Natural killer cell (primary cell): ENCODE data around the gene PRRC1. TPM values are rescaled to one million over a fixed set of nuclear protein-coding genes. Genes with fewer than 3 reads are reported as not detected.

Experiments
- ATAC-seq, 3 donors: fragments of 150-1000 bp in 2 of 3; fragments of 200-7000 bp in 1 of 3; cut with Tn5 transposase; 1 replicate in 1 of 3; 2 replicates in 2 of 3; pipeline ENCODE4 v1.10.0; 2021; ENCODE audit warnings: mild to moderate bottlenecking in 2 of 3, moderate library complexity in 2 of 3
- DNase-seq, 2 donors: peaks; one replicate each; pipeline versions ENCODE4 v3.0.0 to v3.0.0-alpha.2; 2013 to 2021; ENCODE audit warnings: mixed read lengths in 1 of 2
- H3K27ac ChIP-seq: one replicate; pipeline ENCODE4 v1.5.1; 2013; ENCODE audit warnings: mild to moderate bottlenecking, low read length
- H3K27me3 ChIP-seq: one replicate; pipeline ENCODE4 v1.6.1; 2013; ENCODE audit warnings: low read length; ENCODE audit not compliant: control insufficient read depth, insufficient read depth
- H3K36me3 ChIP-seq: one replicate; pipeline ENCODE4 v1.6.1; 2013; ENCODE audit warnings: low read length; ENCODE audit not compliant: control insufficient read depth, insufficient read depth
- H3K4me1 ChIP-seq: one replicate; pipeline ENCODE4 v1.6.1; 2013; ENCODE audit warnings: low read length; ENCODE audit not compliant: control insufficient read depth, insufficient read depth
- H3K4me3 ChIP-seq: one replicate; pipeline ENCODE4 v1.5.1; 2013; ENCODE audit warnings: low read length
- H3K9me3 ChIP-seq: one replicate; pipeline ENCODE4 v1.6.1; 2013; ENCODE audit warnings: low read length; ENCODE audit not compliant: control insufficient read depth, insufficient read depth
- H3K27ac Mint-ChIP-seq, 2 donors: one replicate each; pipeline ENCODE4 v1.8.0; 2022; ENCODE audit warnings: mild to moderate bottlenecking in 2 of 2, mixed read lengths in 2 of 2, moderate library complexity in 1 of 2
- H3K27me3 Mint-ChIP-seq, 2 donors: one replicate each; pipeline ENCODE4 v1.8.0; 2022; ENCODE audit warnings: low read depth in 2 of 2, mixed read lengths in 2 of 2
- H3K36me3 Mint-ChIP-seq: one replicate; pipeline ENCODE4 v1.8.0; 2022; ENCODE audit warnings: mixed read lengths
- H3K4me1 Mint-ChIP-seq, 2 donors: one replicate each; pipeline ENCODE4 v1.8.0; 2022; ENCODE audit warnings: mixed read lengths in 2 of 2
- H3K4me3 Mint-ChIP-seq: one replicate; pipeline ENCODE4 v1.8.0; 2022; ENCODE audit warnings: mild to moderate bottlenecking, moderate library complexity, mixed read lengths
- H3K9me3 Mint-ChIP-seq, 2 donors: one replicate each; pipeline ENCODE4 v1.8.0; 2022; ENCODE audit warnings: mixed read lengths in 2 of 2
- CTCF ChIP-seq: fragments of 200-600 bp; IDR thresholded peaks from one replicate; pipeline ENCODE4 v1.8.0; 2022; ENCODE audit warnings: antibody characterized with exemption
- whole genome bisulfite sequencing: methylation state at CpG from one replicate; pipeline ENCODE4 v1.1.7; 2013; ENCODE audit warnings: missing lambda C conversion rate; ENCODE audit not compliant: insufficient coverage; 5-methylcytosine and 5-hydroxymethylcytosine counted together
- intact Hi-C: fragments of 100-400 bp; cut with micrococcal nuclease; formaldehyde crosslinking; loops from one replicate; pipeline ENCODE4 v1.14.2; 2022
- total RNA-seq, 4 donors: library from RNA; stranded (reverse); fragments of 120-200 nt in 1 of 4; gene quantifications; one replicate each; pipeline versions ENCODE4 v1.2.3 to v1.2.4, GENCODE V29; 2013 to 2022

PRRC1 gene
- total RNA-seq, 3 donors from 2014 or later (not counting 1 experiment from before 2014, with no cell fraction given) = 37.7 to 41.1 (median 39.6) TPM

- H3K27me3 Mint-ChIP-seq = peaks cover 13 to 18% of the 10 kb centered on the region in 2 donors
- ATAC-seq = no peak
- peaks cover 0 to 3% of the 10 kb centered on the region in 2 donors for H3K9me3 Mint-ChIP-seq
Observed at GRCh38 chr5:127517110-127517479, 345 bp upstream of the PRRC1 start.

GRCh38 chr5:127518319-127518621 is 830 bp downstream of the PRRC1 start:
- Histone ChIP-seq H3K27ac (peak overlapping the region; percentile 76), H3K36me3 (no peaks in the 10 kb centered on the region), H3K4me3 (peak overlapping the region; percentile 100), H3K9me3 (peaks cover 3% of the 10 kb centered on the region), H3K27me3 (no peaks in the 10 kb centered on the region), H3K4me1 (peaks cover 10% of the 10 kb centered on the region)
- intact Hi-C loops = no loop called here
- peaks cover 0 to 3% of the 10 kb centered on the region in 2 donors for H3K9me3 Mint-ChIP-seq
- peak in 1 of 2 donors; percentile 52 for DNase-seq
- H3K27me3 Mint-ChIP-seq = peaks cover 7 to 10% of the 10 kb centered on the region in 2 donors
- TF ChIP-seq CTCF = no peak
- H3K4me1 Mint-ChIP-seq = peaks cover 28 to 33% of the 10 kb centered on the region in 2 donors
- H3K36me3 Mint-ChIP-seq = no peaks in the 10 kb centered on the region
- no peak for ATAC-seq
- peak overlapping the region; percentile 89 for H3K4me3 Mint-ChIP-seq
- H3K27ac Mint-ChIP-seq = peak overlapping the region; percentile 56 to 80
- 12% methylated on average over 10 of the region's 10 CpGs for WGBS

More at GRCh38 chr5:127517110-127517479, 345 bp upstream of the PRRC1 start:
- H3K4me1 Mint-ChIP-seq = peaks cover 28 to 33% of the 10 kb centered on the region in 2 donors
- no peak for DNase-seq
- WGBS = 20% methylated on average over 9 of the region's 9 CpGs
- intact Hi-C loops = no loop called here
- peak overlapping the region; percentile 11 to 80 for H3K27ac Mint-ChIP-seq
- Histone ChIP-seq H3K4me1 (peaks cover 10% of the 10 kb centered on the region), H3K9me3 (peaks cover 3% of the 10 kb centered on the region), H3K27ac (no peak overlapping the region), H3K27me3 (no peaks in the 10 kb centered on the region), H3K36me3 (no peaks in the 10 kb centered on the region), H3K4me3 (peak overlapping the region; percentile 100)
- H3K36me3 Mint-ChIP-seq = no peaks in the 10 kb centered on the region
- no peak for TF ChIP-seq CTCF
- peak overlapping the region; percentile 89 for H3K4me3 Mint-ChIP-seq

- DNase-seq (no peak), ATAC-seq (no peak)
- Histone ChIP-seq H3K27ac (no peak overlapping the region), H3K27me3 (no peaks in the 10 kb centered on the region), H3K4me1 (peaks cover 10% of the 10 kb centered on the region), H3K4me3 (no peak overlapping the region), H3K36me3 (peaks cover 7% of the 10 kb centered on the region), H3K9me3 (peaks cover 3% of the 10 kb centered on the region)
- Mint-ChIP-seq H3K36me3 (peaks cover 4% of the 10 kb centered on the region), H3K27me3 (peaks cover 4 to 5% of the 10 kb centered on the region in 2 donors), H3K4me1 (peaks cover 28 to 35% of the 10 kb centered on the region in 2 donors), H3K27ac (peak overlapping the region in 1 of 2 donors; percentile 1), H3K4me3 (peak overlapping the region; percentile 41), H3K9me3 (peaks cover 0 to 3% of the 10 kb centered on the region in 2 donors)
- intact Hi-C loops = no loop called here
- 81% methylated on average over 4 of the region's 4 CpGs for WGBS
- no peak for TF ChIP-seq CTCF
Observed at GRCh38 chr5:127519527-127519926, 2.1 kb downstream of the PRRC1 start.

GRCh38 chr5:127521138-127521770 is 3.8 kb downstream of the PRRC1 start:
- H3K27ac Mint-ChIP-seq = no peak overlapping the region
- H3K36me3 ChIP-seq = peaks cover 23% of the 10 kb centered on the region
- H3K27ac ChIP-seq = no peak overlapping the region
- H3K9me3 ChIP-seq = peaks cover 3% of the 10 kb centered on the region
- H3K4me3 ChIP-seq = no peak overlapping the region
- no peaks in the 10 kb centered on the region for H3K27me3 Mint-ChIP-seq
- intact Hi-C loops = no loop called here
- no peak for DNase-seq
- H3K4me1 Mint-ChIP-seq = peaks cover 28 to 38% of the 10 kb centered on the region in 2 donors
- H3K27me3 ChIP-seq = no peaks in the 10 kb centered on the region
- H3K36me3 Mint-ChIP-seq = peaks cover 12% of the 10 kb centered on the region
- ATAC-seq = no peak
- H3K4me1 ChIP-seq = peaks cover 10% of the 10 kb centered on the region
- WGBS = 96% methylated on average over 6 of the region's 6 CpGs
- H3K4me3 Mint-ChIP-seq = no peak overlapping the region
- TF ChIP-seq CTCF = no peak
- peaks cover 0 to 3% of the 10 kb centered on the region in 2 donors for H3K9me3 Mint-ChIP-seq
